ENCODE data around the gene MYO10.

MYO10 gene

GRCh38 chr5:16916262-16916878 lies 19.7 kb downstream of the MYO10 start:
- H3K27ac Mint-ChIP-seq: no peak overlapping the region
- DNase-seq (ENCODE audit: low spot score): no peak
- H3K9me3 Mint-ChIP-seq: no peaks in the 10 kb centered on the region
- no peaks in the 10 kb centered on the region for H3K36me3 Mint-ChIP-seq (ENCODE audit: low read depth)
- H3K27me3 Mint-ChIP-seq (ENCODE audit: low read depth): no peaks in the 10 kb centered on the region
- no peak overlapping the region for H3K4me3 Mint-ChIP-seq
- peaks cover 9% of the 10 kb centered on the region for H3K4me1 Mint-ChIP-seq (ENCODE audit: low read depth)

GRCh38 chr5:16914584-16914983 lies 21.5 kb downstream of the MYO10 start:
- H3K36me3 Mint-ChIP-seq (ENCODE audit: low read depth): no peaks in the 10 kb centered on the region
- H3K9me3 Mint-ChIP-seq: no peaks in the 10 kb centered on the region
- H3K4me3 Mint-ChIP-seq: no peak overlapping the region
- no peak for DNase-seq (ENCODE audit: low spot score)
- no peaks in the 10 kb centered on the region for H3K27me3 Mint-ChIP-seq (ENCODE audit: low read depth)
- H3K4me1 Mint-ChIP-seq (ENCODE audit: low read depth): peaks cover 9% of the 10 kb centered on the region
- no peak overlapping the region for H3K27ac Mint-ChIP-seq

GRCh38 chr5:16914108-16914435 lies 22.0 kb downstream of the MYO10 start:
- peaks cover 9% of the 10 kb centered on the region for H3K4me1 Mint-ChIP-seq (ENCODE audit: low read depth)
- no peak overlapping the region for H3K4me3 Mint-ChIP-seq
- no peaks in the 10 kb centered on the region for H3K36me3 Mint-ChIP-seq (ENCODE audit: low read depth)
- H3K27ac Mint-ChIP-seq: no peak overlapping the region
- no peaks in the 10 kb centered on the region for H3K27me3 Mint-ChIP-seq (ENCODE audit: low read depth)
- no peaks in the 10 kb centered on the region for H3K9me3 Mint-ChIP-seq
- DNase-seq (ENCODE audit: low spot score): no peak

- H3K36me3 Mint-ChIP-seq (ENCODE audit: low read depth): no peaks in the 10 kb centered on the region
- no peaks in the 10 kb centered on the region for H3K9me3 Mint-ChIP-seq
- peak overlapping the region; percentile 8 for H3K4me3 Mint-ChIP-seq
- H3K27ac Mint-ChIP-seq: peak overlapping the region; percentile 59
- peak; percentile 5 for DNase-seq (ENCODE audit: low spot score)
- H3K27me3 Mint-ChIP-seq (ENCODE audit: low read depth): no peaks in the 10 kb centered on the region
- peaks cover 9% of the 10 kb centered on the region for H3K4me1 Mint-ChIP-seq (ENCODE audit: low read depth)
These were observed 22.6 kb downstream of the MYO10 start for GRCh38 chr5:16913187-16914107.

GRCh38 chr5:16912080-16912479 lies 24.0 kb downstream of the MYO10 start:
- Mint-ChIP-seq H3K4me3 (no peak overlapping the region), H3K4me1 (ENCODE audit: low read depth) (peaks cover 9% of the 10 kb centered on the region), H3K27me3 (ENCODE audit: low read depth) (no peaks in the 10 kb centered on the region), H3K27ac (no peak overlapping the region), H3K9me3 (no peaks in the 10 kb centered on the region), H3K36me3 (ENCODE audit: low read depth) (no peaks in the 10 kb centered on the region)
- no peak for DNase-seq (ENCODE audit: low spot score)

- Mint-ChIP-seq H3K4me1 (ENCODE audit: low read depth) (peaks cover 2% of the 10 kb centered on the region), H3K27ac (no peak overlapping the region), H3K36me3 (ENCODE audit: low read depth) (no peaks in the 10 kb centered on the region), H3K4me3 (no peak overlapping the region), H3K9me3 (no peaks in the 10 kb centered on the region), H3K27me3 (ENCODE audit: low read depth) (no peaks in the 10 kb centered on the region)
- no peak for DNase-seq (ENCODE audit: low spot score)
These were observed 26.6 kb downstream of the MYO10 start for GRCh38 chr5:16909464-16909863.

- no peak overlapping the region for H3K27ac Mint-ChIP-seq
- DNase-seq (ENCODE audit: low spot score): no peak
- no peak overlapping the region for H3K4me3 Mint-ChIP-seq
- no peaks in the 10 kb centered on the region for H3K36me3 Mint-ChIP-seq (ENCODE audit: low read depth)
- H3K4me1 Mint-ChIP-seq (ENCODE audit: low read depth): no peaks in the 10 kb centered on the region
- H3K9me3 Mint-ChIP-seq: no peaks in the 10 kb centered on the region
- no peaks in the 10 kb centered on the region for H3K27me3 Mint-ChIP-seq (ENCODE audit: low read depth)
These were observed 28.8 kb downstream of the MYO10 start for GRCh38 chr5:16907270-16907669.

GRCh38 chr5:16906255-16906654 lies 29.8 kb downstream of the MYO10 start:
- Mint-ChIP-seq H3K4me1 (ENCODE audit: low read depth) (no peaks in the 10 kb centered on the region), H3K4me3 (no peak overlapping the region), H3K9me3 (no peaks in the 10 kb centered on the region), H3K36me3 (ENCODE audit: low read depth) (no peaks in the 10 kb centered on the region), H3K27ac (no peak overlapping the region), H3K27me3 (ENCODE audit: low read depth) (no peaks in the 10 kb centered on the region)
- no peak for DNase-seq (ENCODE audit: low spot score)

GRCh38 chr5:16903480-16904300 lies 32.4 kb downstream of the MYO10 start:
- no peaks in the 10 kb centered on the region for H3K27me3 Mint-ChIP-seq (ENCODE audit: low read depth)
- DNase-seq (ENCODE audit: low spot score): no peak
- H3K4me1 Mint-ChIP-seq (ENCODE audit: low read depth): no peaks in the 10 kb centered on the region
- H3K4me3 Mint-ChIP-seq: no peak overlapping the region
- no peaks in the 10 kb centered on the region for H3K36me3 Mint-ChIP-seq (ENCODE audit: low read depth)
- H3K27ac Mint-ChIP-seq: no peak overlapping the region
- H3K9me3 Mint-ChIP-seq: no peaks in the 10 kb centered on the region

- Mint-ChIP-seq H3K27me3 (ENCODE audit: low read depth) (no peaks in the 10 kb centered on the region), H3K4me1 (ENCODE audit: low read depth) (no peaks in the 10 kb centered on the region), H3K27ac (no peak overlapping the region), H3K9me3 (no peaks in the 10 kb centered on the region), H3K4me3 (no peak overlapping the region), H3K36me3 (ENCODE audit: low read depth) (no peaks in the 10 kb centered on the region)
- no peak for DNase-seq (ENCODE audit: low spot score)
These were observed 33.2 kb downstream of the MYO10 start for GRCh38 chr5:16902846-16903245.

GRCh38 chr5:16901021-16901644 lies 35.0 kb downstream of the MYO10 start:
- Mint-ChIP-seq H3K36me3 (ENCODE audit: low read depth) (no peaks in the 10 kb centered on the region), H3K4me3 (no peak overlapping the region), H3K9me3 (no peaks in the 10 kb centered on the region), H3K27me3 (ENCODE audit: low read depth) (peaks cover 2% of the 10 kb centered on the region), H3K4me1 (ENCODE audit: low read depth) (no peaks in the 10 kb centered on the region), H3K27ac (no peak overlapping the region)
- no peak for DNase-seq (ENCODE audit: low spot score)

GRCh38 chr5:16899171-16899570 lies 36.9 kb downstream of the MYO10 start:
- peaks cover 2% of the 10 kb centered on the region for H3K27me3 Mint-ChIP-seq (ENCODE audit: low read depth)
- no peaks in the 10 kb centered on the region for H3K9me3 Mint-ChIP-seq
- no peaks in the 10 kb centered on the region for H3K36me3 Mint-ChIP-seq (ENCODE audit: low read depth)
- DNase-seq (ENCODE audit: low spot score): no peak
- no peak overlapping the region for H3K27ac Mint-ChIP-seq
- H3K4me1 Mint-ChIP-seq (ENCODE audit: low read depth): no peaks in the 10 kb centered on the region
- no peak overlapping the region for H3K4me3 Mint-ChIP-seq

GRCh38 chr5:16897800-16898199 lies 38.3 kb downstream of the MYO10 start:
- no peak for DNase-seq (ENCODE audit: low spot score)
- no peak overlapping the region for H3K4me3 Mint-ChIP-seq

GRCh38 chr5:16897284-16897704 lies 38.8 kb downstream of the MYO10 start:
- Mint-ChIP-seq H3K9me3 (no peaks in the 10 kb centered on the region), H3K27me3 (ENCODE audit: low read depth) (peaks cover 2% of the 10 kb centered on the region), H3K36me3 (ENCODE audit: low read depth) (no peaks in the 10 kb centered on the region), H3K4me1 (ENCODE audit: low read depth) (no peaks in the 10 kb centered on the region), H3K27ac (no peak overlapping the region), H3K4me3 (no peak overlapping the region)
- no peak for DNase-seq (ENCODE audit: low spot score)

More at GRCh38 chr5:16897800-16898199, 38.3 kb downstream of the MYO10 start:
- Mint-ChIP-seq H3K4me1 (ENCODE audit: low read depth) (no peaks in the 10 kb centered on the region), H3K27me3 (ENCODE audit: low read depth) (peaks cover 2% of the 10 kb centered on the region), H3K9me3 (no peaks in the 10 kb centered on the region), H3K27ac (no peak overlapping the region), H3K36me3 (ENCODE audit: low read depth) (no peaks in the 10 kb centered on the region)

Measured in T-helper 2 cell treated with Interferon-gamma antibody and Interleukin-4, amounts not matched to agents 5 μg/mL and 100 μg/mL, for 36 hours (primary cell).